Calu3 (cell line): ENCODE results near the gene PCSK6. TPM values are rescaled to one million over a fixed set of nuclear protein-coding genes. Genes with fewer than 3 reads are reported as not detected.
"Not testable (repeated sequence)": the region's sequence is repeated elsewhere in the genome, so short reads cannot be mapped to it uniquely, and the experiment has no call there.

Experiments
- BruUV-seq: library from RNA; stranded (reverse); fragments of 400-500 nt; replicated peaks from 2 replicates; lab custom pipeline; 2021; lab: Mats Ljungman, UMichigan
- CTCF ChIA-PET: fragments of 300-600 bp; sonication (Branson Sonifier 250); formaldehyde crosslinking; loops from one replicate; lab custom pipeline; 2022; ENCODE audit warnings: antibody characterized with exemption; lab: Charles Lee
- DNase-seq: peaks from one replicate; pipeline ENCODE4 v3.0.0; 2022
- H3K27ac Mint-ChIP-seq: one replicate; pipeline ENCODE4 v1.8.0; 2022; ENCODE audit warnings: mixed read lengths; ENCODE audit not compliant: unreplicated experiment
- H3K27me3 Mint-ChIP-seq: one replicate; pipeline ENCODE4 v1.8.0; 2022; ENCODE audit warnings: mixed read lengths; ENCODE audit not compliant: unreplicated experiment
- H3K36me3 Mint-ChIP-seq: one replicate; pipeline ENCODE4 v1.8.0; 2022; ENCODE audit warnings: mild to moderate bottlenecking, moderate library complexity, mixed read lengths; ENCODE audit not compliant: insufficient read depth, unreplicated experiment
- H3K4me1 Mint-ChIP-seq: one replicate; pipeline ENCODE4 v1.8.0; 2022; ENCODE audit warnings: mild to moderate bottlenecking, low read depth, mixed read lengths; ENCODE audit not compliant: unreplicated experiment
- H3K4me3 Mint-ChIP-seq: one replicate; pipeline ENCODE4 v1.8.0; 2022; ENCODE audit warnings: mild to moderate bottlenecking, low read depth, moderate library complexity, mixed read lengths; ENCODE audit not compliant: unreplicated experiment
- H3K9me3 Mint-ChIP-seq: one replicate; pipeline ENCODE4 v1.8.0; 2022; ENCODE audit warnings: low read depth, mixed read lengths; ENCODE audit not compliant: unreplicated experiment
- intact Hi-C: fragments of 100-400 bp; cut with micrococcal nuclease; formaldehyde crosslinking; loops from one replicate; pipeline ENCODE4 v1.10.0; 2022; ENCODE audit not compliant: unreplicated experiment
- total RNA-seq: library from RNA; stranded (reverse); gene quantifications from 2 replicates; pipeline ENCODE4 v1.2.3, GENCODE V29; 2022
- TF ChIP-seq, protein P1 (sequence below): fragments of 200-600 bp; IDR thresholded peaks from one replicate; pipeline ENCODE4 v1.8.0; 2022; ENCODE audit warnings: antibody characterized with exemption; ENCODE audit not compliant: unreplicated experiment

The PCSK6 gene
- total RNA-seq, 1 experiment from 2014 or later, result 5.1 TPM

DNA sequence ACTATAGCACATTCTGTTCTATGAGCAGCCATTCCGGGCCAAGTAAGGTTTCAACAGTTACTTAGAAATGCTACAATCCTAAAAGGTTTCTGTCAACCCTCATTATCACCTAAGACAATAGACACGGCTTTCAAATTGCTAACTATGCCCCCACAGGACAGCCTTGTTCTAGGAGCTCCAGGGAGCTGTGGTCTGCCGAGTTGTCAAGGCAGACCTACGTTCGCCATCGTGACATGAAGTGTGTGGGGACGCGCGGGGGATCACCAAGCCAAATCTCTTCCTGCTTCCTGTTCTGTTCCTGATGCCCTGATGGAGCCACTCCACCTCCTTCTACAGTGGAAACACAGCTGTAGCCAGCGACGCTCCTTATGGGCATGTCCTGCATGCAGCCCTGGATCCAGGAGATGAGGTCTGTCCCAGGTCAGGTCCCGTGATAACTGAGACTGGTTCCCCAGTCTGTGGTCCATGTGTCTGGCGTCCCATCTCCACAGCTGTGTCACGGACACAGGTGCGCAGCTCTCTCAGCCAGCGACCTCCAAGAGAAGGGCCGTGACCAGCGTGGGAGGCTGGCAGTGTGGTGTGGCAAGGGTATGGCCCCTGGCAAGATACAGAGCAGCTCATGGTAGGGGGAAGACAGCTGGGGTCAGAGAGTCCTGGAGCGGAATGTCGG lies 82.8 kb downstream of the PCSK6 start:
- TF ChIP-seq, protein P1, sequence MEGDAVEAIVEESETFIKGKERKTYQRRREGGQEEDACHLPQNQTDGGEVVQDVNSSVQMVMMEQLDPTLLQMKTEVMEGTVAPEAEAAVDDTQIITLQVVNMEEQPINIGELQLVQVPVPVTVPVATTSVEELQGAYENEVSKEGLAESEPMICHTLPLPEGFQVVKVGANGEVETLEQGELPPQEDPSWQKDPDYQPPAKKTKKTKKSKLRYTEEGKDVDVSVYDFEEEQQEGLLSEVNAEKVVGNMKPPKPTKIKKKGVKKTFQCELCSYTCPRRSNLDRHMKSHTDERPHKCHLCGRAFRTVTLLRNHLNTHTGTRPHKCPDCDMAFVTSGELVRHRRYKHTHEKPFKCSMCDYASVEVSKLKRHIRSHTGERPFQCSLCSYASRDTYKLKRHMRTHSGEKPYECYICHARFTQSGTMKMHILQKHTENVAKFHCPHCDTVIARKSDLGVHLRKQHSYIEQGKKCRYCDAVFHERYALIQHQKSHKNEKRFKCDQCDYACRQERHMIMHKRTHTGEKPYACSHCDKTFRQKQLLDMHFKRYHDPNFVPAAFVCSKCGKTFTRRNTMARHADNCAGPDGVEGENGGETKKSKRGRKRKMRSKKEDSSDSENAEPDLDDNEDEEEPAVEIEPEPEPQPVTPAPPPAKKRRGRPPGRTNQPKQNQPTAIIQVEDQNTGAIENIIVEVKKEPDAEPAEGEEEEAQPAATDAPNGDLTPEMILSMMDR, result no peak
- no peaks in the 10 kb centered on the region for H3K36me3 Mint-ChIP-seq
- no peak overlapping the region for H3K27ac Mint-ChIP-seq
- H3K27me3 Mint-ChIP-seq, result no peaks in the 10 kb centered on the region
- CTCF ChIA-PET, result no interaction called here
- no peaks in the 10 kb centered on the region for H3K4me1 Mint-ChIP-seq
- no peak for DNase-seq
- intact Hi-C loops, result no loop called here
- BruUV-seq, result no TSS peak
- no peaks in the 10 kb centered on the region for H3K9me3 Mint-ChIP-seq
- H3K4me3 Mint-ChIP-seq, result no peak overlapping the region

DNA sequence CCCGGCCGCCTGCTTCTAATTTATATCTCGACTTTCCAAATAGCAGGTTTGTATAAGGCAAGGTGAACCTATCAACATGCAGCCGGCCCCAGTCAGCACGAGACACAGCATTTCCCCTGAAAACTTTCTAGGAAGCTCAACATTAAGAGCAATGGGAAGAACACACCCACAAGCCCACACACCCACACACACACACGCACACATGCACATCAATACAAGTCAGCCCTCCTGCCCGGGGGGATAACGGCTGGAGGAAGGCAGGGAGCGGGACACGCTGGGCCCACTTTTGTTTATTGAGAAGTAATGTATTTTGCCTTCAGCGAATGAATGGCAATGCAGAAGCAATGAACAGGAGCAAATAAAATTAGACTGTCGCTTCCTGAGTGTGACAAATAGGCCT lies 83.5 kb downstream of the PCSK6 start:
- intact Hi-C loops, result no loop called here
- Mint-ChIP-seq H3K4me3 (no peak overlapping the region), H3K9me3 (no peaks in the 10 kb centered on the region), H3K27me3 (peaks cover under 1% of the 10 kb centered on the region), H3K27ac (no peak overlapping the region), H3K4me1 (no peaks in the 10 kb centered on the region), H3K36me3 (no peaks in the 10 kb centered on the region)
- TF ChIP-seq, protein P1, result no peak
- CTCF ChIA-PET, result interaction anchor here (0.7 kb wide), 1 partner anchor 207 kb away, joined by 3 read pairs; no protein-coding TSS in a partner anchor
- no peak for DNase-seq
- no TSS peak for BruUV-seq

DNA sequence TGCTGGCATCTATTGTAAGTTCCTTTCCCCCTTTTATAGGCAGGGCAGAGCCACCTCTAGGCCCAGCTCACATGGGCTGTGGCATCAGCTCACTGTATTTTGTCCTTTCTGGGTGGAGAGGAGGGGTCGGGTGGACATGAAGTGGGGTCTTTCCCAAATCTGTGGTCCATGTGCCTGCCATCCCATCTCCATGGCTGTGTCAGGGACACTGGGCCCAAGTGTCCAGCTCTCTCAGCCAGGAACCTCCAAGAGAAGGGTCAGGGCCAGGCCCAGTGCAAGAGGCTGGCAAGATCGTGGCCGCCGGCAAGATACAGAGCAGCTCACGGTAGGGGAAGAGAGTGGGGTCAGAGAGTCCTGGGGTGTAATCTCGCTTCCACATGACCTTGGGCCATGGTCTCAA lies 85.3 kb downstream of the PCSK6 start:
- no peaks in the 10 kb centered on the region for H3K4me1 Mint-ChIP-seq
- intact Hi-C loops, result no loop called here
- H3K27ac Mint-ChIP-seq, result no peak overlapping the region
- peaks cover 16% of the 10 kb centered on the region for H3K27me3 Mint-ChIP-seq
- BruUV-seq, result no TSS peak
- H3K4me3 Mint-ChIP-seq, result no peak overlapping the region
- CTCF ChIA-PET, result no interaction called here
- TF ChIP-seq, protein P1, result no peak
- no peaks in the 10 kb centered on the region for H3K9me3 Mint-ChIP-seq
- H3K36me3 Mint-ChIP-seq, result no peaks in the 10 kb centered on the region
- DNase-seq, result no peak

DNA sequence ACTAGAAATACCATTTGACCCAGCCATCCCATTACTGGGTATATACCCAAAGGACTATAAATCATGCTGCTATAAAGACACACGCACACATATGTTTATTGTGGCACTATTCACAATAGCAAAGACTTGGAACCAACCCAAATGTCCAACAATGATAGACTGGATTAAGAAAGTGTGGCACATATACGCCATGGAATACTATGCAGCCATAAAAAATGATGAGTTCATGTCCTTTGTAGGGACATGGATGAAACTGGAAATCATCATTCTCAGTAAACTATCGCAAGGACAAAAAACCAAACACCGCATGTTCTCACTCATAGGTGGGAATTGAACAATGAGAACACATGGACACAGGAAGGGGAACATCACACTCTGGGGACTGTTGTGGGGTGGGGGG lies 86.6 kb downstream of the PCSK6 start:
- H3K9me3 Mint-ChIP-seq, H3K4me3 Mint-ChIP-seq, CTCF ChIA-PET, BruUV-seq, H3K4me1 Mint-ChIP-seq, H3K36me3 Mint-ChIP-seq, DNase-seq, H3K27ac Mint-ChIP-seq, intact Hi-C loops: not testable (repeated sequence)
- peaks cover 16% of the 10 kb centered on the region for H3K27me3 Mint-ChIP-seq

- Mint-ChIP-seq H3K9me3 (no peaks in the 10 kb centered on the region), H3K27ac (no peak overlapping the region), H3K4me3 (no peak overlapping the region), H3K4me1 (no peaks in the 10 kb centered on the region), H3K27me3 (peaks cover 16% of the 10 kb centered on the region), H3K36me3 (no peaks in the 10 kb centered on the region)
- CTCF ChIA-PET, result no interaction called here
- TF ChIP-seq, protein P1, result no peak
- intact Hi-C loops, result no loop called here
- BruUV-seq, result no TSS peak
- DNase-seq, result no peak
These were observed 88.2 kb downstream of the PCSK6 start for GRCh38 chr15:101401286-101401685.
